ENCODE results near the gene SSR2.
"Not testable (repeated sequence)": the region's sequence is repeated elsewhere in the genome, so short reads cannot be mapped to it uniquely, and the experiment has no call there.

SSR2 gene

DNA sequence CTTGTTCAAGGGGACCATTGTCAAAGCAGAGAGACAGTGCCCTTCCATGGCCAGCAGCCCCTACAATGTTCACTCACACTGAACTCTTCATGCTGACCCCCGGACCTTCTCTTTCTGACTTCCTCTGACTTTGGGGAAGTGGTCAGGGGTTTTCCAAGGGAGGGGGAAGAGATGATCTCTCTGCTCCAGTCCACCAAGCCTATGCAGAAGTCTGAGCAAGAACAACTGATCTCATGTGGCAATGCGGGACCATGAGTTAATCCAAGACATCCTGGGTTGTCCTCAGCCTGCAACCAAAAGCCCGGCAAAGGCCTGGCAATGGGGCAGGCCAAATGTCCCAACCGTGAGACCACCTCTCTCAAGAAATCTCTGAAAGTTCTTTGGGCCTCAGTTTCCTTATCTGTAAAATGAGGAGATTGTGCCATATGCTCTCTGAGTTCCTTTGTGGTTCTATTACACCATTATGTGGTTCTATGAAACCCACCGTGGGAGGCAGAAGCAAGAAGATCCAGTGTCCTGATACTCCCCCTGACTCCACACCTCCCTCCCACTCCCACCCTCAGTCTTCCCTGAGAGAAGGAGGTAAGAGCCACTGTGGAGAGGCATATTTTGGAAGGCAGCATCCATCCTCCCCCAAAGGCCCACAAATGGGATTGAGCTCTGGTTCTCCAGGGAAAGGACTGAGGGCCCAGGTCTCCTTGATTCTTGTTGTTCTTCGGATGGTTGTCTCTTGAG, 30.6 kb downstream of the SSR2 start:
- peak; percentile 35 for DNase-seq

DNA sequence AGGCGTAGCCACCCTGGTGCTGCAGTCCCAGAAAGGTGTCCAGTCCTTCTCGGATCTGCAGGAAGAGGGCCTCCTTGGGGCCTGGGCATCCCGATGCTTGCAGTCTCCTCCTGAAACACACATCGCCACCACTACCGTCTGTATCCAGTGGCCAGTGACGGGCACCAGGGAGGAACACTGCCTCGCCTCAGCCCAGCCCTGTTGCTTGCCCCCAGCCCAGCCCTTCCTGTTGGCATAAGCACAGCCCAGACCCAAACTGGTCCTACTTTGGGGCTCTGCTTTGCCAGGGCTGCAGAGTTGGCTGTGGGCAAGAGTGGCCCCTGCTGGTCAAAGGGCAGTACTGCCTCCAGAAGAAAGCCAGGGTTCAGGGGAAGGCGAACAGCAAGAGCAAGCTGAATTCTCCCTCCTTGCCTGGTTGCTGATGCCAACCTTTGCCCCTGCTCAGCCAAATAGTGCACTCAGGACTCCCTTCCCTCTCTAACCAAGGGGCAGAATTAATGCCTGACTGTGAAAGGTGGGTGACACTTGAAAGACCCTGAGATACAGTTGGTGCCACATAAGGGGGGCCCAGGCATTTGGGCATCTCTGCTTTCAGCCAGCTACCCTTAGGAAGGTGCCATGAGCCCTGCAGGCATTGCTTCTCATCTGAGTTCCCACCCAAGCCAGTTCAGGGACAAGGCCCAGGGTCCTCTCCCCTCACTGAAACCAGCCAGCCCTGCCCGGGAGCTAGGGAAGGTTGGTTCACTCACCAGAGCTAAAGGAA, 31.3 kb downstream of the SSR2 start:
- DNase-seq = peak; percentile 84

DNA sequence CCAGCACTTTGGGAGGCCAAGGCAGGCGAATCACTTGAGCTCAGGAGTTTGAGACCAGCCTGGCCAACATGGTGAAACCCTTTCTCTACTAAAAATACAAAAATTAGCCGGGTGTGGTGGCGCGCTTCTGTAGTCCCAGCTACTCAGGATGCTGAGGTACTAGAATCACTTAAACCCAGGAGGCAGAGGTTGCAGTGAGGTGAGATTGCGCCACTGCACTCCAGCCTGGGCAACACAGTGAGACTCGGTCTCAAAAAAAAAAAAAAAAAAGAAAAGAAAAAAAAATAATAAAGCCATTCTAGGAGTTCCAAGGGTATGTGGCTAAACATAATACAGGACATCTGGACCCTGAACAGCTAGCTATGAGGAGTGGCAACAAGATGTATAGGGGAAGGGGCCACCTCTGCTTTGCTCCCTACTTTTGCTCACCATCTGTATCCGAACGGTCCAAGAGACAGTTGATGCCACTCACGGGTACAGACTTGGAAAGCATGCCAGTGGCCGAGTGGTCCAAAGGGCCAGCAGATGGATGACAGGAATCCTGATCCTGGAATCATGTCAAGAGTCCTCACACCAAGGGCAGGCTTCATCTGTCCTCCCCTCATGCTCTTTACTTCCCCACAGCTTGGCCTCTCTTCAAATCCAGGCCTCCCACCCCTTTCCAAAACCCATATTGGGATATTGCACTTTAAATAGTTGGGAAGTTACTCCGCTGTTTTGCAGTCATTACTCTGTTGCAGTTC, 35.7 kb downstream of the SSR2 start:
- DNase-seq = not testable (repeated sequence)

DNA sequence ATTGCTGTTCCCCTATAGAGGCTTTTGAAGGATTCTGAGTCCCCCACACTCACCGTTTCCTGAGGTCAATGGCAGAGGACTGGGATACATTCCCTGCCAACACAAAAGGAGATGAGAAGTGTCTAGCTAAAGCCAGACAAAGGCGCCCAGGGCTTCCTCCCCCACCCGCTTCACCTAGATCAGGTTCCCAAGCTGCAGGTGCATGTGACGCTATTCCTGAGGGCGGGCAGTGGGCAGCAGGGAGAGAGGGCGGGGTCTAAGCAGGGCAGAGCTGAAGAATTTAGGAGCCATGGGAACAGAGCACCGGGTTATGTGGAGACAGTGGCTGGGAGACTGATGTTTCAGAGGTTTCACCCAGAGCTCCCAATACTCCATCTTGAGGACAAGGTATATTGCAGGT, 36.4 kb downstream of the SSR2 start:
- no peak for DNase-seq

DNA sequence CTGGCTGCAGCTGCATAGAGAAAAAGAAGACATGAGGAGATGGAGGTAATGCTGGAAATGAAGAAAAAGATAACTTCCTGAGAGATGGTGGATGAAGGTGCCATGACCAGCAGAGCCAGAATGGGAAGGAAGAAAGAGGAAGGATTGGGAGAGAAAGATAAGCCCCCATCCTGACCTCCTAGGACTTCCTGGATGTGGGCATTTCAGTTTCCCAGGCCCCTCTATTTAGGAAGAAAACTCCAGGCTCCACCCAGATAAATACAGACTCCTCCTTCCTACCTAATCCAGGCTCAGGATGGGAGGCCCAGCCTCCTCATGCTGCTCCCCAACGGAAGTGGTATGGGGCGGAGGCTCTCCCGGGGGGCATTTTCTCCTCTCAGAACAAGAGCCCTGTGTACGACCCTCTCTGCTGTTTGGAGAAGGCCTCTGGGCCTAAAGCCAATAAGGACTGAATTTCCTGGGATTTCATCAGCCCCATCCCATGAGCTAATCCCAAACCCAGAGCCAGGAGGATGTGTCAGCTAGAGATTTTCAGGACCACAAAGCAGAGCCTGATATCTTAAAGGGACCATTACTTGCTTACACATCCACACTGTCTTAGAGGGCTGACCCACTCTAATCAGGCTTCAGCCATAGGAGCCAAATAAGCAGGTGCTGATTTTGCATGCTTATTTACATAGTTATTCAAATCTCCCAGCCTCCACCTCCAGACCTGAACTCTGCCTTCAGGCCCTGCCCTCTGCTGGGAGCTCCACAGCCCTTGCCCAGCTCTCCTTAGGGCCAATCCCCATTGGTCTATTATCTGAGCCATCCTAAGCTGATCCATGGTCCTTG, 37.3 kb downstream of the SSR2 start:
- DNase-seq = no peak

DNA sequence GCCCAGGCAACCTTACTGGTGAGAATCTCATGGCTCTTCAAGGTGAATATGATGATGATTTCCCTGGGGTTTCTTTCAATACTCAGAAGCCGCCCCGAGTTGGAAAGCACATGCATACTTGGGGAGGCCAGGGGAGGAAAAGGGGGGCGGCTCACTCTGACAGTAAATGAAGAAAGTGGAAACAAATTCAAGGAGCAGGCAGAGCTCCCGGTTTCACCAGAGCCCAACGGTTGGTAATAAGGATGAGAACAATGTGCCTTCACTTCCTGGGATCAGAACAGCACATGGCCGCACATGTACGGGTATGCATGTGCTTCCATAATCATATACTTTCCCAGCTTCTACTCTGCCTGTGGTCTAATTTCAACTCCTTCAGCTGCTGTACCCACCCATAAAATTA, 38.6 kb downstream of the SSR2 start:
- DNase-seq = no peak

DNA sequence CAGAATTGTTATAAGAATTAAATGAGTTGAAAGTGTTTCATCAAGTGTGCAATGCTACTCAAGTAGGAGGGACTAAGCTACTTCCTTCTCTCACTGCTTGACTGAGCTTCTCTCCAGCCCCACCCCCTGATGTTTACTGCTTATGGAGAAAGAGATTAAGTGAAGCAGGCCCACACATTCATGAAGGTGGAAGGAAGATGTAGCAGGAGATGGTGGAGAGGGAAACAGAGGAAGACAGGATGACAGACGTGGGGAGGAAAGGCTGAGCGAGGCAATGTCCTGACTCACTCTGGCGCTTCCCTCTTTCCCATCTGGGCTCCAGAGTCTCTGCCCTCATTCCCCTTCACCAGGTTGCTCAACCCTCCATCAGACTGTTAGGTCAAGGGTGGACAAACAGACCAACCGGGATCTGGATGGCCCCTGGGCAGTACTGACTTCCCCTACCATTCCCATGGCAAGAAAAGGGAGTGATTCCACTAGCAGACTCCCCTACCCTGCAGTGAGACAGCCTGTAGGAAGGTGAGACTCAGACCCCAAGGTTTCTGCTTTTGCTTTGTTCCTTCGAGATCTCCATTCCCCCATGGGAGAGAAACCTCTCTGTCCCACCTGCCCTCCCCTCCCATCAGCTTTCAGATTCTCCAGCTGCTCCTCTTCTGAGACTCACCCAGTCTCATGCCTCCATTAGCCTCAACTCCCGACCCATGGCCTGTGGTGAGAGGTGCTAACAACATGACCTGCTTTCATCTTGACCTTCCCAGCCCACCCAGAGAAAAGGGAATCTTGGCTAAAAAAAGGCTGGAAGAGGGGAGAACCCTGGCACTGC, 39.3 kb downstream of the SSR2 start:
- no peak for DNase-seq

DNA sequence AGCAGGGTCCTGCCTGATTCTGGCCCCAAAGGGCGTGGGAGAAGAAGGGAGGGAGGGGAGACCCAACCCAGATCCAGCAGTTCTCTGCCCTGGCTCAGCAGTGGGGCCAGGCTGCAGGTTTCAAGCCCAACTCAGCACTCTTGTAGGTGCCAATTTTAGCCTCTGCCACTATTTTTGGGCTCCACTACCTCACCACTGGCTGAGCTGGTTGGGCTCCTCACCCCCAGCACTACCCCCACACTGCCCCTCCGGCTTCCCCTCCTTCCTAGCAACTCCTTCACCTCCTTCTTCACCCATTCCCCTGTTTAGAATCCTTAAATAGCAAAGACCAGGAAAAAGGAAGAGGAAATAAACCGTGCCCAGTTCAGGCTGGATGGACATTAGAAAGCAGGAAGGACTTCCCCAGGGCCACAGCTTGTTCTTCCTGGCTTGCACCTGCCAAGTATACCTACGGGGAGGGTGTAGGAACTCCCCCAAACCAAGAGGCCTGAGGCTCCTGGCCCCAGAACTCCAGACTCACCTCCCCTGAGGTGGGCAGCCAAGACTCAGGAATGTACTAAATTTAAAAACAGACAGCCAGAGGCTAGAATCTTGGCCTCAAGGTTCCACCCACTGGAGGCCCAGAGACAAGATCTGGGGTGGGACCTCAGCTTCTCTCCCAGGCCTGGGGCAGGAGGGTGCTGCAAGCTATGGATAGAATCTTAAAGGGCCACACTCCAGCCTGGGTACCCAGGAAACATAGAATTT, 41.0 kb downstream of the SSR2 start:
- no peak for DNase-seq

DNA sequence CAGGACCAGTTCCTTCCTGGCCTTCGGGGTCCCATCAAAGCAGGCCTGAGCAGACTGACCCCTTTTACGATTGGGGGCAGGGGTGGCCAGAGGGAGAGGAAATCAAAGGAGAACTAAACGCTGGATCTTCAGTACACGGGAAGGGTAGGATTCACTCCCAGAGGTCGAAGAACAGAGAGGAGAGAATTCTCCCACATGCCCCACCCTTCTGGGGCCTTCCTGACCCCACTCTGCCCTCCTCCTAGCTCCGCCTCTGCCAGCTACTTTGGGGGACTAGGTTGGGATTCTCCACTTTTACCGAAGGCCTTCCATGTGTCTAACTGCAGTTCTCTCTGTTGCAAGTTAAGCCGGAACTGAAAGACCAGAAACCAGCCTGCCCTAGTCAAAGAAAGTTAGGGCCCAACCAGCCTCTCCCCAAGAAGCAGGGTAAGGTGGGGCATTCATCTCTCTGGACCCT, 41.8 kb downstream of the SSR2 start:
- DNase-seq = no peak

DNA sequence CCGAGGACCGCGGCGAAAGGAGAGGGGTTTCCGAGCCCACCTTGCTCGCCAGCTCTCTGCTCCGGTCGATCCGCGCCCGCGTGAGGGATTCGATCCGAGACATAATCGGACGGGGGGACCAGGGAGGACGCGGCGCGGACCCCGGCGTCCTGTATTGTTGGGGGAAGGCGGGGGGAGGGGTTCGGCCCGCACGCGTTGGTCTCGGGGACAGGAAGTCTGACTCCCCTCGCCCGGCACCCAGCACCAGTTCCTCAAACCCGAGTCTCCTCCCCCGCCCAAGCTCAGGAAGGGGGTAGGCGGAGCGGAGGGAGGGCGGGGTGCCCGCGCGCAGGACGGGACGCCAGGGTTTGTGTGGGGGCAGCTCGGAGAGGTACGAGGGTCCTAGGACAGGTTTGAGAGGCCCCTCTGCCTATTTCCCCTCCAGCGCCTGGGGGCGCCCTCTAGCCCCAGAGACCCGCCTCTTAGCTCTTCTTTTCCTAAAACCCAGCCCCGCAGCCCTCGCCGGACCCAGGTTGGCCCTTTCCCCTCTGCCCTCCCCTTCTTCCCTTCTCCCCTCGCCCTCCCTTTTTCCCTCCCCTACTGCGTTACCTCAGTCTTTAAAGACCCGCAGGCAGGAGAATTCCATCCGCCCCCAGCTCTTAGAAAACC, 42.3 kb downstream of the SSR2 start, which contains the start of gene ARHGEF2:
Gene ARHGEF2 (minus strand): TSS at position 223 of the 648 bp plus-strand sequence. CDS start 120 bp downstream, at position 103.
- DNase-seq = peak; percentile 60

DNA sequence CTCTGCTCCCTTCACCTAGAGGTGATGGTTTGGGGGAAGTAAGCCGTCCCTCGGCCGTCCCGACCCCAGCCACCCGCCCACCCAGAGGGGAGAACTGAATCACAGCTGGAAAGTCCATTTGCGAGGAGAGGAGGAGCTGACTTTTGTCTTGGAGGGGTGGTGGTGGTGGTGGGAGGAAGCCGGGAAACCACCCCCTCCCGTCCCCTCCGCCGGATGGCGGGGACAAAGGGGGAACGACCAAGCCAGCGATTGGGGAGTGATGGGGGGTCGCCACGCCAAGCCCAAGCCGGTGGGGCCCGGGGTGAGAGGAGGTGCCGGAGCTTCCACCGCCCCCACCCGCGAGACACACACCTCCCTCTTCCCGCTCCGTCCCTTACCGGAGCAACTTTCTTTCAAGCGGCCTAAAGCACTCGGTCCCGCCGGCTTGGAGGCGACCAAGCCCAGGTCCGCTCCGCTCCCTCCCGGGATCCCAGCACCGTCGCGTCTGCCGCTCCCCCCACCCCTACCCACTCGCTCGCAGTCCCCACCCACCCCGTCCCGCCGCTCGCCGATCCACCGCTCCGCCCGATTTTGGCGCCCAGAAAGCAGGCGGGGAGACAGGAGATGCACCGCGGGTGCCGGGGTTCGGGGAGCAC, 42.9 kb downstream of the SSR2 start:
- no peak for DNase-seq

DNA sequence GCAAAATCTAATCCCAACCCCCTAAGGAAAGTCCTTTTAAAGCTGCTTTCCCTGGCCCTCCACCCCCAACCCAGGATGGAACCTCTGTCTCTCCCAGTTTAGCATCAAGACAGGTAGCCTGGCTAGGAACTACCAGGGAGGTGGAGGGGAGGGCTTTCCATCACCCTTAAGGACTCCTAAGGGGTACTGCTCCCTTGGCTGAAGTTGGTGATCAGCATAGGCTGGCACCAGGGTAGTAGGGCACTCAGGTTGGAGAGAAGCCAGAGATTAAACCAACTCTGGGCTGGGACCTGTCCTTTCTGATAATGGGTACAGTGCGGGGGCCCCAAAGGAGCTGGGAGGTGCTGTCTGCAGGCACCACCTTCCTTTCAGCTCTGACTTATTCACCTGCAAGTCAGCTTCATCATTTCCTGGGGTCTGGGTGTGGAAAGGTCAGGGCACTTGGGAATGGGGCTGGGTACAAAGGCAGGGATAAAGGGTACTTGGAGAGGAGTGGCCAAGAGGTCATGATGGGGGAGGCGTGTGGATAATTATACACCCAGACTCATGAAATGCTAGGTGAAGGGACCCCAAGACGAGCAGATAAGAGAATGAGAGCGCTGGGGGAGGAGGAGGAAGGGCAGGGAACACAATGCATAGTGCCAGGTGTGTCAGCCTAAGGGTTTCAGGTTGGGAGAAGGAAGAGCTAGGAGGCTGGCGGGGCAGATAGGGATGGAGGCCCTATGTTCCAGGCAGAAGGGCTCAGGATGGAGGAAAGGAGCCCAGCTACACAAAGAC, 43.6 kb downstream of the SSR2 start:
- no peak for DNase-seq

DNA sequence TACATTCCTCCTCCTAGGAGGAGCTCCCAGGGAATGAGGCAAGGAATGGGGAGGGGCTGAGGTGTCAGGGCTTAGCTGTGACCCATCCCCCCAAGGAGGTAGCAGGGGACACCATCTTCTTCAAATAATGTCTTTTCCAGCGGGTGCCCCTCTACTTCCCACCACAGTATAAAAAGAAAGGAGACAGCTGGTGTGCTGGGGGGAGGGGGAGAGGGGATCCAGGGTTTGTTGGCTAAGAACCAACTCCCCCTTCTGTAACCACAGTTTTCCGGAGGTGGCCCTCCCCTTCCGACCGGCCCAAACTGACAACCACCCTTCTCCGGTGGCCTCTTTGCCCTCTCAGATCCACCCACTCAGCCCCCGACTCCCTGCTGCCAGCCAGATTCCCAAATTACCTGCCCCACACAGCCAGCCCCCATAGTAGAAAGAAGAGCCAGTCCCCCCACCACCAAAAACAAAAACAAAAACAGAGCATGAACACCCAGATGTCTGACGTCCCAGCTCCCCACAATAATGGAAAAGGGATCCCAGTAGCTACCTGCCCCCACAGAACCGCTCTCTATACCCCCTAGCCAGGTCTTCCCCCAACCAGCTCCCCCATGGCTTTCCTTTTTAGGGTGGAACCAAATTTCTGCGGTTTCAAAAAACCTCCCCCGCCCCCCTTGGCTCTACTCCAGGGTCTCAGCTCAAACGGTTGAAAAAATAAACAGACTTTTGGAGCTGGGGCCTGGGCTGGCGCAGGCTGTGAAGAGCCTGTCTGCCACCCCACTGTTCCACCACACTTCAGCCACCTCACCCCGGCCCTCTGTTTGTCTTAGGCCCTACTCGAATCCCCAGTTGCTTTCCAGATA, 44.5 kb downstream of the SSR2 start:
- DNase-seq = no peak

DNA sequence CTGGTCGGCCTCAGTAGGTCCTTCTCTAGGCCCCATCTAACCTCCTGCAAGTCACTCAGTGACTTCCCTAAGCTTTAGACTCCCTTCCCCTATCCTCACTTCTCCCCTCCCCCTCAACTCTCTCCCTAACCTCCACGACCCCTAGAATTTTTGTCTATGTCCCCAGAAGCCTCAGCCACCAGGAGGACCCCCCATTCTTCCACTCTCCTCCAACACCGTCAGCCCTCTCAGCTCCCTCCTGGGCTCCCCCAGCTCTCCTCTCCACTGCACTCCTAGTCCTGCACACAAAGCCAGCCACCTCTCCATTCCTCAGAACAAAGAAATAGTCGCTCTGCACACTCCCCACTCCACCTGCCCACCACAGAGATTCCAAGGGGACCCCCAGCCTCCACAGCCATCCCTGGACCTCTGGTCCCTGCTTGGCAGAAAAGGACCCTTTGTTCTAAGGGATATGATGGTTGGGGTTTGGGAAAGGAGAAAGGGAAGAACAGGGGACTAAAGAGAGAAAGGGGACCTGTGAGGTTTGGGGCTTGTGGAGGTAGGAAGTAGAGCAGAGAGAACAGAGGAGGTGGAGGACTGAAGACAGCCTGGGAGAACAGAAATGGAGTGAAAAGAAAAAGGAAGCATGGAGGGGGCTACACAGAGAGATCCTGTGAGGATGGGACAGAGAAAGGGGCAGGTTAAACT, 45.2 kb downstream of the SSR2 start:
- no peak for DNase-seq

DNA sequence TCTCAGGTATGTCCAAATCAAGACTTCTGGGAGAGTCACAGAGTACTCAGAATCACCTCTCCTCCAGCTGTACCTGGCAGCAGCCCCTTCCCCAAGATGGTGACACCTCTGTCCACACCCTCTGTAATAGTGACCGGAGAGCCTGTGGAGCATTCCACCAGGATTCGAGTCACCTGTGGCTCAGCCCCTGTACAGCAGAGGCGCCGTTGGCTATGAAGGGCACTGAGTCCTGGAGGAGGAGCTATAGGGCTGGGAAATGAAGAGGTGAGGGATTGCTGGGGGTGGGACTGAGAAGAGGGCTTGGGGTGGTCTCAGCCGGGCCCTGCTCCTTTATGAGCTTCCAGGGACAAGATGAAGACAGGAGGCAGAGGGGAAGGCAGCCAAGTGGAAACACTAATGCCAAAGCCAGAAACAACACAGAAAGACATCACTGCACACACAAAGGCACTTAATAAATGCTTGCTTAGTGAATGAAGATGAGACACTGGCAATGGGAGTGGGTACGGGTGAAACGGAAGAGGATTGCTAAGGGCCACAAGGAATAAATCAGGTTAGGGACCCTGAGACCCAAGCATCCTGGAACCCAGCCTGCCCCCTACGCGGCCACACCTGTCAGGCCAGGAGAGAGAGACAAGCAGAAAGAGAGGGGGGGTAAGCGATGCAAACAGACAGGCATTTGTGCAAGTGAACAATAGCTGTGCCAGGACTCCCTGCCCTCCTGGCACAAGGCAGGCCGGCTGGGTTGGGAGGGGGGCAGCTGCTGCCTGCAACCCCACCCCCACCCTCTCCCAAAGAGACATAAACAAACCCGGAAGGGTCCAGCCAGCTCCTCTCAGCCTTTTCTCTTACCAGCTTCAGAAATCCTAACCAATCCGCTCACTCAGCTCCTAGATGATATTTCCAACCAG, 46.3 kb downstream of the SSR2 start:
- DNase-seq = peak; percentile 83

DNA sequence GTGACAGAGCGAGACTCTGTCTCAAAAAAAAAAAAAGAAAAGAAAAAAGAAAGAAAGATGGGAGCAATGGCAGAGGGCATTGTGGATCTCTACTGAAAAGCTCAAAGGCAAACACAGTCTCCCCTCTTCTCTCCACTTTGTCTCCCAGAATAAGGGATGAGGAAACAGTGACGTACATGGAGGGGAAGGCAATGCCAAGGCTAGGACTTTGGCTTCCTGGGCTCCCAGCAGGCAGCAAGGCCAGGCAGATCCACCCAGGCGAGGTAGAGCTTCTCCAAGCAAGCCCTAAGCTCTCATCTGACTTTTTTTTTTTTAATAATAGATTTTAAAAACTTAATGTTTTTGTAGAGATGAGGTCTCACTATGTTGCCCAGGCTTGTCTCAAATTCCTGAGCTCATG, 47.0 kb downstream of the SSR2 start:
- DNase-seq = no peak
